HepG2 (cell line): ENCODE data around the gene ZBTB9. TPM values are rescaled to one million over a fixed set of nuclear protein-coding genes. Genes with fewer than 3 reads are reported as not detected.

Experiments
- DNMT3B ChIP-seq: conservative IDR thresholded peaks from 2 replicates; pipeline ENCODE4 v1.6.1; 2016; ENCODE audit warnings: missing biosample characterization, control low read depth
- HDAC1 ChIP-seq: sonication (generic); formaldehyde crosslinking; IDR thresholded peaks from 2 replicates; pipeline ENCODE4 v1.5.1; 2020; ENCODE audit warnings: mild to moderate bottlenecking, missing genetic modification reagents
- KDM6A ChIP-seq: IDR thresholded peaks from 2 replicates; pipeline ENCODE4 v1.6.1; 2016; ENCODE audit warnings: low read depth
- KLF9 ChIP-seq: IDR thresholded peaks from 2 replicates; pipeline ENCODE4 v1.6.1; 2016; ENCODE audit warnings: low read depth
- MAFG ChIP-seq: sonication (generic); formaldehyde crosslinking; IDR thresholded peaks from 2 replicates; pipeline ENCODE4 v1.5.1; 2020; ENCODE audit warnings: mild to moderate bottlenecking, missing genetic modification reagents
- NFATC3 ChIP-seq: sonication (generic); formaldehyde crosslinking; IDR thresholded peaks from 2 replicates; pipeline ENCODE4 v1.5.1; 2020; ENCODE audit warnings: mild to moderate bottlenecking, missing genetic modification reagents
- REXO4 ChIP-seq: sonication (generic); formaldehyde crosslinking; IDR thresholded peaks from 2 replicates; pipeline ENCODE4 v1.8.0; 2022; ENCODE audit warnings: missing genetic modification reagents, mild to moderate bottlenecking, borderline replicate concordance
- RFX5 ChIP-seq: IDR thresholded peaks from 2 replicates; pipeline ENCODE4 v1.6.1; 2011; ENCODE audit warnings: low read depth, low read length, improper control_type of control experiment
- RORA ChIP-seq: sonication (generic); formaldehyde crosslinking; IDR thresholded peaks from 2 replicates; pipeline ENCODE4 v1.5.0; 2020; ENCODE audit warnings: mild to moderate bottlenecking, missing genetic modification reagents, moderate library complexity
- TBL1XR1 ChIP-seq: fragments of 150-350 bp; IDR thresholded peaks from 2 replicates; pipeline ENCODE4 v1.6.1; 2014; ENCODE audit warnings: borderline replicate concordance, low read length; ENCODE audit not compliant: partially characterized antibody
- TIGD3 ChIP-seq: sonication (generic); formaldehyde crosslinking; IDR thresholded peaks from 2 replicates; pipeline ENCODE4 v1.5.1; 2020; ENCODE audit warnings: mild to moderate bottlenecking, missing genetic modification reagents, borderline replicate concordance
- TOPORS ChIP-seq: sonication (generic); formaldehyde crosslinking; IDR thresholded peaks from 2 replicates; pipeline ENCODE4 v1.8.0; 2023; ENCODE audit warnings: mild to moderate bottlenecking, missing genetic modification reagents
- ZBTB4 ChIP-seq: sonication (generic); formaldehyde crosslinking; IDR thresholded peaks from 2 replicates; pipeline ENCODE4 v1.4.0; 2020; ENCODE audit warnings: missing genetic modification reagents, mild to moderate bottlenecking, borderline replicate concordance
- ZBTB8A ChIP-seq: sonication (generic); formaldehyde crosslinking; IDR thresholded peaks from 2 replicates; pipeline ENCODE4 v1.4.0; 2020; ENCODE audit warnings: mild to moderate bottlenecking, low read depth, missing genetic modification reagents, borderline replicate concordance
- ZNF205 ChIP-seq: IDR thresholded peaks from 2 replicates; pipeline ENCODE4 v1.6.1; 2018; ENCODE audit warnings: missing biosample characterization, missing genetic modification reagents
- ZNF292 ChIP-seq: sonication (generic); formaldehyde crosslinking; IDR thresholded peaks from 2 replicates; pipeline ENCODE4 v1.8.1; 2022; ENCODE audit warnings: mild to moderate bottlenecking, low read depth, missing genetic modification reagents, borderline replicate concordance
- ZNF30 ChIP-seq: sonication (generic); formaldehyde crosslinking; IDR thresholded peaks from 2 replicates; pipeline ENCODE4 v1.5.0; 2020; ENCODE audit warnings: mild to moderate bottlenecking, missing genetic modification reagents
- ZNF317 ChIP-seq: sonication (generic); formaldehyde crosslinking; IDR thresholded peaks from 2 replicates; pipeline ENCODE4 v1.5.0; 2020; ENCODE audit warnings: mild to moderate bottlenecking, missing genetic modification reagents
- ZNF510 ChIP-seq: sonication (generic); formaldehyde crosslinking; IDR thresholded peaks from 2 replicates; pipeline ENCODE4 v1.4.0; 2020; ENCODE audit warnings: low read depth, mild to moderate bottlenecking, missing genetic modification reagents
- ZNF761 ChIP-seq: sonication (generic); formaldehyde crosslinking; conservative IDR thresholded peaks from 2 replicates; pipeline ENCODE4 v1.4.0; 2020; ENCODE audit warnings: mild to moderate bottlenecking, missing genetic modification reagents
- polyA plus RNA-seq, 8 experiments: library from polyadenylated mRNA; depleted of rRNA in 3 of 8; stranded (reverse) in 7 of 8; unstranded in 1 of 8; fragments of >200 nt; fragmentation: Illumina TruSeq in 4 of 8; extraction: Trizol in 4 of 8; gene quantifications; 2 replicates each; pipeline versions ENCODE4 v1.2.1 to v1.2.3, GENCODE V29; 2011 to 2016; ENCODE audit warnings: low read depth in 4 of 8, missing spikeins in 1 of 8, mixed read lengths in 1 of 8; ENCODE audit not compliant: insufficient read depth in 1 of 8
- total RNA-seq, 5 experiments: library from RNA; depleted of rRNA; stranded (reverse); fragments of >200 nt; fragmentation: Illumina TruSeq; extraction: Trizol; gene quantifications; 2 replicates each; pipeline ENCODE4 v1.2.3, GENCODE V29; 2016; ENCODE audit warnings: low read depth in 1 of 5
- TF ChIP-seq, protein P1 (sequence below): sonication (generic); formaldehyde crosslinking; IDR thresholded peaks from 2 replicates; pipeline ENCODE4 v1.9.0; 2022; ENCODE audit warnings: missing genetic modification reagents, mild to moderate bottlenecking, borderline replicate concordance
- TF ChIP-seq, protein P2 (sequence below): sonication (generic); formaldehyde crosslinking; IDR thresholded peaks from 2 replicates; pipeline ENCODE4 v1.8.0; 2022; ENCODE audit warnings: mild to moderate bottlenecking, missing genetic modification reagents, moderate library complexity

The ZBTB9 gene
- total and polyA plus RNA-seq, 2 of the 13 experiments (the other 11 are each of a cell fraction or from before 2014, with no cell fraction given), result 5.3 to 9.2 TPM

- TF ChIP-seq, protein P1, sequence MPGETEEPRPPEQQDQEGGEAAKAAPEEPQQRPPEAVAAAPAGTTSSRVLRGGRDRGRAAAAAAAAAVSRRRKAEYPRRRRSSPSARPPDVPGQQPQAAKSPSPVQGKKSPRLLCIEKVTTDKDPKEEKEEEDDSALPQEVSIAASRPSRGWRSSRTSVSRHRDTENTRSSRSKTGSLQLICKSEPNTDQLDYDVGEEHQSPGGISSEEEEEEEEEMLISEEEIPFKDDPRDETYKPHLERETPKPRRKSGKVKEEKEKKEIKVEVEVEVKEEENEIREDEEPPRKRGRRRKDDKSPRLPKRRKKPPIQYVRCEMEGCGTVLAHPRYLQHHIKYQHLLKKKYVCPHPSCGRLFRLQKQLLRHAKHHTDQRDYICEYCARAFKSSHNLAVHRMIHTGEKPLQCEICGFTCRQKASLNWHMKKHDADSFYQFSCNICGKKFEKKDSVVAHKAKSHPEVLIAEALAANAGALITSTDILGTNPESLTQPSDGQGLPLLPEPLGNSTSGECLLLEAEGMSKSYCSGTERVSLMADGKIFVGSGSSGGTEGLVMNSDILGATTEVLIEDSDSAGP, result peak; percentile 79
- TF ChIP-seq, protein P2, sequence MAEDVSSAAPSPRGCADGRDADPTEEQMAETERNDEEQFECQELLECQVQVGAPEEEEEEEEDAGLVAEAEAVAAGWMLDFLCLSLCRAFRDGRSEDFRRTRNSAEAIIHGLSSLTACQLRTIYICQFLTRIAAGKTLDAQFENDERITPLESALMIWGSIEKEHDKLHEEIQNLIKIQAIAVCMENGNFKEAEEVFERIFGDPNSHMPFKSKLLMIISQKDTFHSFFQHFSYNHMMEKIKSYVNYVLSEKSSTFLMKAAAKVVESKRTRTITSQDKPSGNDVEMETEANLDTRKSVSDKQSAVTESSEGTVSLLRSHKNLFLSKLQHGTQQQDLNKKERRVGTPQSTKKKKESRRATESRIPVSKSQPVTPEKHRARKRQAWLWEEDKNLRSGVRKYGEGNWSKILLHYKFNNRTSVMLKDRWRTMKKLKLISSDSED (CRISPR knock-in tag), result no peak
- TF ChIP-seq ZNF292 (CRISPR knock-in tag) (no peak), DNMT3B (CRISPR knock-in tag) (no peak; the same call in 1 of the 2 replicates), REXO4 (CRISPR knock-in tag) (no peak), TIGD3 (no peak; the same call in 1 of the 2 replicates), TBL1XR1 (no peak), NFATC3 (CRISPR knock-in tag) (peak; percentile 74), TOPORS (CRISPR knock-in tag) (no peak), KLF9 (CRISPR knock-in tag) (peak; percentile 4), RFX5 (peak; percentile 89), MAFG (CRISPR knock-in tag) (no peak), ZNF761 (CRISPR knock-in tag) (peak; percentile 98), ZNF205 (CRISPR knock-in tag) (peak; percentile 10), ZNF30 (CRISPR knock-in tag) (no peak), ZBTB8A (peak; percentile 94), KDM6A (CRISPR knock-in tag) (no peak), ZBTB4 (CRISPR knock-in tag) (0 out of 2 replicates have a peak, but pooled peaks have one; percentile 50), ZNF510 (CRISPR knock-in tag) (peak; percentile 98), RORA (no peak), HDAC1 (CRISPR knock-in tag) (no peak; the same call in none of the 2 replicates), ZNF317 (CRISPR knock-in tag) (peak; percentile 72; the same call in 1 of the 2 replicates)
These were observed 36.3 kb upstream of the ZBTB9 start, which contains the start of gene CUTA (continued) for GRCh38 chr6:33417903-33418689.
